HG03095 (cell line): ENCODE data around the gene SIAH2.

Experiments
- ATAC-seq: cut with Tn5 transposase; IDR thresholded peaks from one replicate; pipeline ENCODE4 v1.9.1; 2021; ENCODE audit warnings: moderate library complexity; ENCODE audit not compliant: unreplicated experiment

Gene SIAH2

DNA sequence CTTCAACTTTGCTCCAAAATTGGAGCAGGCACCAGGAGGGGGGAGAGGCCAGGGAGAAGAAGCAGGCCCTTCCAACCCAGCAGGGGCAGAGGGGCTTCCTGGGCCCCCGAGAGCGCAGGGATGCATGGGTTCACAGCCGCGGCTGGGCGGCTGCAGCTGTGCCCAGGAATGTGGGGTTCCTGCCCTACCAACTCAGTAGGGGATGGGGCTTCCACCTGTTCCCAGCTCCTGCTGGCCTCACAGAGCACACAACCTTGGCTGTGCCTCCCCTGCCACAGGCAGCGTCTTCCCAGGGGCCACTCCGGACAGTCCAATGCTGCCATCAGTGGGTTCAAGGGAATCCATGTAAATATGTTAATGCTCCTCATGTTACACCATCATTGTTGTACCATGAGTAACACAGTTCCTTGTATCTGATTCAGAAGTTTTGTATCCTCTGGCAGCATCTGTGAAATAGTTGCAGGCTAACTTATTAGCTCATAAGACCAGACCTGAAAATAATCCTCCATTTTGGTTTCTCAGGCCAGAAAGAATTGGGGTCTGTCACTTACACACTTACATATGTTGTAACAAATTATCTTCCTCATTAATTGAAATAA, 12.1 kb upstream of the SIAH2 start:
- no peak for ATAC-seq

DNA sequence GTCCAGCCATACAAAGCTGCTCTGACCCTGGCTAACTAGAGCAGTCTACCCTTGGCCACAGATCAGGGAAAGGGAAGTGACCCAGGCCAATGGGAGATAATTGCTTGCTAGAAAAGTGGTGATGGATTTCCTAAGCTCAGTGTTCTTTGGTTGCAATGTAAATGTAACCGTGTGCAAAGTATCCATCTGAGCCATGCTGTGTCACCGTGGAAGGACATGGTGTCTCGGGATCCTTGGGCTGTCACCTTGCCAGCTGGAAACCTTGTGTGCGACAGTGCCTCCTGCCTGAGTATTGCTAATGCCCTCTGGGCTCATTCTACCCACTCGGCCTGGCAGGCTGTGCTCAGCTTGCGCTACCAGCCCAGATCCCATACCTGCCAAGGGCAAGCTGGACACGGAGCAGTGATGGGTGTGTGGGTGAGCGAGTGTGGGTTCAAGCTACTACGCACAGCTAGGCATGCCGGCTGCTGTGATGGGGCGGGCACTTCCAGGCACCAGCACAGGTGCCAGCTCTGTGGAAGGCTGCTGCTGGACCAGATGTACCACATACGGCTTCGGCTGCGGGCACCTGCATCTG, 10.7 kb upstream of the SIAH2 start:
- no peak for ATAC-seq

GRCh38 chr3:150771600-150771999, 8.6 kb upstream of the SIAH2 start:
- no peak for ATAC-seq

DNA sequence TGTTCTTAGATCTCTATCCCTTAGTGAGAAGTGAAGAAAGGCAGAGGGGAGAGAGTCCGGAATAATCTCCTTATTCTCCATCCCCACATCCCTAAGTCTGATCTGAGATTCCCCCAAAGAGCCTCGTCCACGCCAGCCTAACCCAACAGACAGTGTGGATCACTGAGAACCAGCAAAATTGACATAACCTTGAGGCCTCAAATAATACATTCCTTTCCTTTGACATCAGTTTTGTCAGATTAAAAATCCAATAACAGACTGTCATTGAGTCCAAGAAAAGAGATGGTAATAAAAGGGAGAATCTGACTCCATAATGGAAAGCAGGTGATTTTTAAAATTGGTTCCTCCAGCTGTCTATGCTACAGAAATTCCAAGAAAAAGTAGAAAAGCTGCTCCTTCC, 7.7 kb upstream of the SIAH2 start:
- no peak for ATAC-seq

- ATAC-seq, result no peak
Observed at GRCh38 chr3:150766742-150767141, 3.8 kb upstream of the SIAH2 start.

- peak; percentile 28 for ATAC-seq
Observed at GRCh38 chr3:150765949-150766720, 3.2 kb upstream of the SIAH2 start.

GRCh38 chr3:150764967-150765366, 2.0 kb upstream of the SIAH2 start:
- ATAC-seq, result no peak

DNA sequence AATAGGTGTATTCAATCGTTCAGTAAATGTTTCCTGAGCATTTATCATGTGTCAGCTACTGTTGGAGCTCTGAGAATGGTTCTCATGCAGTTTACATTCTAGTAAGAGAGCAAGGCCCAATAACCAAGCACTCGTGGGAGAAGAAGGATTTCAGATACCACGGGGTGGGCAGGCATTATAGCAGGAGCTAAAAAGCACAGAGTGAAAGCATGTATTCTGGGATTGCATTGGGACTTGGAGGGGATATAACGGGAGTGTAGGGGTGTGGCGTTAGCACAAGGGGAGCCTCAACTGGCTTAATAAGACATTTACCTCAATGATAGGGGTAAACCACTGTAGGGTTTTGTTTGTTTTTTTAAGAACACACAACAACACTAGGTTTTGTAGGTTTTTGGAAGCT, 1.6 kb upstream of the SIAH2 start:
- no peak for ATAC-seq

GRCh38 chr3:150763841-150764483, 993 bp upstream of the SIAH2 start:
- ATAC-seq, result peak; percentile 8

- peak; percentile 1 for ATAC-seq
Observed at GRCh38 chr3:150762662-150763121, 277 bp downstream of the SIAH2 start.

DNA sequence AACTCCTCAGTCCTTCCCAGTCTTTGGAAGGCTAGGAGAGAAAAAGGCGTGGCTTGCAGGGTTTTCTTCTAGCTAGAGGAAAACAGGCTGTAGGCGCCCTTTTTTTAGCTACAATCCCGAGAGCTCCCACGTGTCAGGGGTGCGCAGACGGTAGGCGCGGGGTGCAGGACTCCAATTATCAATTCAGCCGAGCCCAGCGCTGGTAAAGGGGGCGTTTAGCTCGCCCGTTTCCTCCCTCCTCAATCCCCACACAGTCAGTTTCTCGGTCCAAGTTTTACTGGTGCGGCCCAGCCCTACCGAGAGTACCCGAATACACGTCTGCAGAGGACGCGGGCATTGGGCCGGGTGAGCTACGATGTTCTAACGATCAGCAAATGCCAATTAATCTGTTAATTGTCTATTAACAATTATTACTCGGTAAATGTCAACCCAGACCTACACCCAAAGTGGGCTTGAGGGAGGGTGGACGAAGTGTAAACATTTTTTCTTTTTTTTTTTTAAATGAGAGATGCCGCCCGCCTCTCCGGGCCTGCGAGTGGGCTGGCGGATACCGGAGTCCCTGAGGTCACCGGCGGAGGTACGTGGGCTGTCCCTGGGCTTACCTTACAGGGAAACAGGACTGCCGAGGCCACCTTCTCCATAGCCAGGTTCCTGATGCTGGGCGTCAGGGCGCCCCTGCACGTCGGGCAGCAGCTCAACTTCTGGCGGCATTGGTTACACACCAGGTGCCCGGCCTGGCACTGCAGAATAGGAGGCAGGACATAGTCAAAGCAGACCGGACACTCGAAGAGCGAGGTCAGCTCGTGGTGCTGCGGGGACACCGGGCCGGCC, 923 bp downstream of the SIAH2 start:
- no peak for ATAC-seq

DNA sequence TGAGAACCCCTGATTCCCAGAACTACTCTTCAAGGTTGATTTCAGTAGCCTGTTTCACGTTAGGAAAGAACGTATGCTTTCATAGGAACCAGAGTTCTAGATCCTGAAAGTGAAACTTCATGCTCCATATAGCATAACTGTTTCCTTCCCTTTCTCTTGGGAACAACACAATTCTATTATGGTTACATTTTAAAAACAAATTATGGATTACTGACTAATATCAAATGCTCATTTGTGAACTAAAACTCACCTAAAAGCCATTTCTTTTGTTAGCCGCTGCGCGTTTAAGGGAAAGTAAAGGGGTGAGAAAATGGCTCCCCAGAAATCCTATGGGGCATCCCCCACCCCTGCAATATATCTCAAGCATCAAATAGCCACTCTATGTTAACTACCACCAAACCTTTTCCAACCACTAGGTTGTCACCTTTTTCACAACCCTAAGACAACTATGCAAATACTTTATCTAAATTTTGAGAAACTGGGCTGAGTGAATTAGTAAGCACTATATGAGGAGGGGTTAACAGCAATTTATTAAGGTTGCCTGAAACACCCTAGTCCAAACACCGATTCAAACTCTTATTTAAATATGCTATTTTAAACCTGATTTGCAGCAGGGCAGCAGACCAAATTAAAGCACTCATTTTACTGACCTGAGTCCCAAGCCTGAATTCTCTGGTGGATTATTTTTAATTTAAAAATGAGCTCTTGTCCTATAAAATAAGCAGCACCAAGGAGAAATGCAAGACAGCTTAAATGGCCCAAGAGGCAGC, 2.4 kb downstream of the SIAH2 start:
- ATAC-seq, result peak; percentile 31

- no peak for ATAC-seq
Observed at GRCh38 chr3:150759947-150760346, 3.0 kb downstream of the SIAH2 start.

DNA sequence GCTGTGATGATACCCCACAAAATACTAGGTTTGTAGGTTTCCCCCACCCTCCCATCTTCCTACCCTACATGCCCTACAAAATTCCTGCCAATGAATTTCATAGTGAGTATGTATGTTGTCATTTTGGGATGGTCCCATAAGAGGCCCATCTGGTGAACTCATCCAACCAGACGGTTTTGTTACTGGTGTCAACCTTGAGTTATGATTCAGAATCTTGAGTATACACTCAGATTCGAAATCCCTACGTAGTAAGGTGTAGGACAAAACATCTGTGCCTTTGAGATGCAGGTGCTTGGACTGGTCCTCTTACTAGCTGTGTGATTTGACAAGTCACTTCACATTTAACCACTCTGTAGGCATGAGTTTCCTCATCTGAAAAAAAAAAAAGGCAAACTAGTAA, 3.6 kb downstream of the SIAH2 start:
- no peak for ATAC-seq

DNA sequence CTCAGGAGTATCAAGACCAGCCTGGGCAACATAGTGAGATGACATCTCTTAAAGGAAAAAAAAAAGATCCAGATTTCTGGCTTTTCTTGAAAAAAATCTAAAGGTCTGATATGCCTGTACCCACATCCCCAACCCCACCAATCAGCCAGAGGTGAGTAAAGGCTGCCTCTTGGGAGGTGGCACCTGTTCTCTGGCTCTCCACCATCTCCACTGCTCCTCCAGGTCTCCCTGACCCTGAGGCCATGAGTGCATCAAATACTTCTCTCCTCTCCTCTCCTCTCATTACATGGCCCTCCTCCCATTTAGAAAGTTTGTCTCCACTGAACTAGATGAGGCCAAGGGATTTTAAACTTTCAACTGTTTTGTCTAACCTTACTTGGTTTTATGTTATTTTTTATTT, 5.2 kb downstream of the SIAH2 start:
- ATAC-seq, result no peak

GRCh38 chr3:150757364-150757763, 5.6 kb downstream of the SIAH2 start:
- ATAC-seq, result no peak

DNA sequence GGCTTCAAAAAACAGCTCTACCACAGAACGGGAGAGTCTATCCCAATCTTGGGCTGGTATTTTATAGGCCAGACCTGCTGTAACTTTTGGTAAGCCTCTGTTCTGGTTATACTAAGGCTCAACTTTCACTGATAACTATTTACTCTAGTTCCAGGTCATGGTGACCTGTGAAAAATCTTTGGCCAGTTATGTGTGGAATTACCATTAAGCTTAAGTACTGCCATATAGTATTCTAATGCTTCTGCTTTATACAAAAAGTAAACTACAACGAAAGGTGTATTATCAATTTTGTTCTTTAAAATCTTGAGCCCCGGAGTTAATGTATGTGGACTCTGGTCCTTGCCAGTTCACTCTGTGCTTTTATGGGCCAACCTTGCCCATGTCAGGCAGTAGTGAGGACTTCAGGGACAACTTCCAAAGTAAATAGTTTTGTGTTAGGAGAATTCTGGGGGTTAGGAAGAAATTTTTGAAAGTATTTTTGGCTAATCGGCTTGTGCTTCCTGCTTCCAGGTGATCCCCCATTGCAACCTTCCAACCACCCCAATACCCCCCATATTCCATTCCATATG, 6.4 kb downstream of the SIAH2 start:
- ATAC-seq, result no peak

DNA sequence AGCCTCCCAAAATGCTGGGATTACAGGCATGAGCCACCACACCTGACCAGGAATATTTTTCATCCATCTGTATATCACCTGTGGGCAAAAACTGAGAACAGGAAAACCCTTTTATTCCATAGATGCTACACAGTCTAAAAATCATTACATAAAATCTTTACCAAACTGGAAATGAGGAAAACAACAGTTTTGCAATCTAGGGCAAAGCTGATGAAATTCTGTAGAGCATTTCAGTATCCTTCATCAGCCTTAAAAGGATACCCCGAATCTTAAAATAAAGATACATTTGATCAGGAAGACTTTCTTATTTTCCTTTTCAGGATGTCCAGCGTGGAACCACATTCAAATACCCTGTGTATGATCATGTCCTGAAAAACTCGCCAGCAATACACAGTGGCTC, 7.1 kb downstream of the SIAH2 start:
- no peak for ATAC-seq

- no peak for ATAC-seq
Observed at GRCh38 chr3:150754896-150755295, 8.1 kb downstream of the SIAH2 start.

GRCh38 chr3:150751781-150752263, 11.1 kb downstream of the SIAH2 start:
- no peak for ATAC-seq
